Occipital lobe (tissue), 2 donors: ENCODE data around the gene PTPRZ1. TPM values are rescaled to one million over a fixed set of nuclear protein-coding genes. Genes with fewer than 3 reads are reported as not detected.

Experiments
- small RNA-seq: library from RNA; depleted of rRNA; stranded (forward); fragments of <200 nt; gene quantifications from one replicate; pipeline ENCODE3, GENCODE V24; 2014
- total RNA-seq: library from RNA; depleted of rRNA; stranded (reverse); fragments of >200 nt; gene quantifications from one replicate; pipeline ENCODE4 v1.2.3, GENCODE V29; 2014

The PTPRZ1 gene
- total RNA-seq, 1 donor from 2014 or later = 250 TPM

Small RNAs within 50 kb of the gene (small RNA-seq; reads per million reads assigned to genes)
- gene RNU7-154P = not detected
